Raji (cell line): ENCODE measurements around the gene LILRB1.

ENCODE experiments used
- POLR2A ChIP-seq: IDR thresholded peaks from 2 replicates; pipeline ENCODE4 v1.6.1; 2011; ENCODE audit warnings: low read depth, low read length, control low read depth; ENCODE audit not compliant: insufficient read depth

The LILRB1 gene

GRCh38 chr19:54626757-54627156 is 3.5 kb upstream of the LILRB1 start:
- TF ChIP-seq POLR2A = no peak

GRCh38 chr19:54630782-54631181 is 498 bp downstream of the LILRB1 start:
- no peak for TF ChIP-seq POLR2A

GRCh38 chr19:54633401-54633800 is 3.1 kb downstream of the LILRB1 start:
- TF ChIP-seq POLR2A = no peak

GRCh38 chr19:54638683-54639082 is 8.4 kb downstream of the LILRB1 start:
- TF ChIP-seq POLR2A = no peak

GRCh38 chr19:54644056-54644455 is 13.8 kb downstream of the LILRB1 start:
- TF ChIP-seq POLR2A = no peak

GRCh38 chr19:54646331-54646841 is 16.1 kb downstream of the LILRB1 start:
- TF ChIP-seq POLR2A = no peak

- no peak for TF ChIP-seq POLR2A
Observed at GRCh38 chr19:54648129-54648528, 17.8 kb downstream of the LILRB1 start.

GRCh38 chr19:54650108-54650655 is 19.9 kb downstream of the LILRB1 start:
- TF ChIP-seq POLR2A = no peak

GRCh38 chr19:54653181-54653809 is 23.0 kb downstream of the LILRB1 start:
- no peak for TF ChIP-seq POLR2A

- TF ChIP-seq POLR2A = no peak
Observed at GRCh38 chr19:54654447-54655321, 24.4 kb downstream of the LILRB1 start.

- TF ChIP-seq POLR2A = no peak
Observed at GRCh38 chr19:54659300-54659699, 29.0 kb downstream of the LILRB1 start.

- no peak for TF ChIP-seq POLR2A
Observed at GRCh38 chr19:54660306-54660705, 30.0 kb downstream of the LILRB1 start.

GRCh38 chr19:54660964-54661363 is 30.7 kb downstream of the LILRB1 start:
- no peak for TF ChIP-seq POLR2A

- TF ChIP-seq POLR2A = no peak
Observed at GRCh38 chr19:54661846-54662481, 31.7 kb downstream of the LILRB1 start.

GRCh38 chr19:54662730-54663129 is 32.4 kb downstream of the LILRB1 start, which contains the start of gene LILRB4:
TSS of gene LILRB4 (plus strand) at chr19:54662985. CDS start at chr19:54663034, 49 bp downstream.
- TF ChIP-seq POLR2A = no peak

- no peak for TF ChIP-seq POLR2A
Observed at GRCh38 chr19:54665530-54665929, 35.2 kb downstream of the LILRB1 start.

GRCh38 chr19:54667217-54667616 is 36.9 kb downstream of the LILRB1 start:
- no peak for TF ChIP-seq POLR2A
